Liver (tissue), 9 donors: ENCODE results near the gene UQCRC1. TPM values are rescaled to one million over a fixed set of nuclear protein-coding genes. Genes with fewer than 3 reads are reported as not detected.

Experiments
- DNase-seq: peaks from one replicate; pipeline ENCODE4 v3.0.0-alpha.2; 2017; ENCODE audit warnings: low spot score
- H3K27ac ChIP-seq, 2 donors: one replicate each; pipeline ENCODE4 v1.7.0; 2013; ENCODE audit warnings: inconsistent platforms in 2 of 2, low read length in 2 of 2, control low read depth in 1 of 2, low read depth in 1 of 2, mild to moderate bottlenecking in 1 of 2
- H3K27me3 ChIP-seq, 4 donors: one replicate each; pipeline versions ENCODE4 v1.6.1 to v1.7.0; 2013; ENCODE audit warnings: low read length in 3 of 4, inconsistent platforms in 1 of 4, mild to moderate bottlenecking in 1 of 4, moderate library complexity in 1 of 4; ENCODE audit not compliant: control insufficient read depth in 4 of 4, insufficient read depth in 4 of 4
- H3K36me3 ChIP-seq, 4 donors: one replicate each; pipeline versions ENCODE4 v1.6.1 to v1.7.0; 2013; ENCODE audit warnings: low read length in 3 of 4, mild to moderate bottlenecking in 3 of 4, low read depth in 1 of 4, moderate library complexity in 1 of 4; ENCODE audit not compliant: control insufficient read depth in 4 of 4, insufficient read depth in 3 of 4
- H3K4me1 ChIP-seq, 4 donors: one replicate each; pipeline versions ENCODE4 v1.6.1 to v1.7.0; 2013; ENCODE audit warnings: low read length in 3 of 4, mild to moderate bottlenecking in 3 of 4, moderate library complexity in 1 of 4; ENCODE audit not compliant: control insufficient read depth in 4 of 4, insufficient read depth in 4 of 4
- H3K4me3 ChIP-seq, 3 donors: one replicate each; pipeline versions ENCODE4 v1.6.1 to v1.7.0; 2013; ENCODE audit warnings: low read length in 3 of 3, control low read depth in 1 of 3, low read depth in 1 of 3, mild to moderate bottlenecking in 1 of 3
- H3K9ac ChIP-seq, 2 donors: one replicate each; pipeline ENCODE4 v1.7.0; 2013; ENCODE audit warnings: low read length in 2 of 2, mild to moderate bottlenecking in 2 of 2, moderate library complexity in 2 of 2, control low read depth in 1 of 2, low read depth in 1 of 2
- H3K9me3 ChIP-seq, 4 donors: one replicate each; pipeline versions ENCODE4 v1.6.1 to v1.7.0; 2013; ENCODE audit warnings: low read length in 3 of 4; ENCODE audit not compliant: control insufficient read depth in 4 of 4
- EGR1 ChIP-seq, 2 donors: IDR thresholded peaks; 2 replicates each; pipeline ENCODE4 v1.6.1; 2016 to 2018; ENCODE audit warnings: antibody characterized with exemption in 2 of 2, low read depth in 2 of 2
- FOXA1 ChIP-seq: IDR thresholded peaks from 2 replicates; pipeline ENCODE4 v1.6.1; 2016; ENCODE audit warnings: antibody characterized with exemption
- FOXA2 ChIP-seq: IDR thresholded peaks from 2 replicates; pipeline ENCODE4 v1.6.1; 2016; ENCODE audit warnings: antibody characterized with exemption
- GABPA ChIP-seq, 2 donors: IDR thresholded peaks in 1 of 2; conservative IDR thresholded peaks in 1 of 2; 2 replicates each; pipeline ENCODE4 v1.6.1; 2016; ENCODE audit warnings: antibody characterized with exemption in 2 of 2, mild to moderate bottlenecking in 1 of 2, moderate library complexity in 1 of 2
- HNF4A ChIP-seq, 2 donors: conservative IDR thresholded peaks; 2 replicates each; pipeline ENCODE4 v1.6.1; 2016; ENCODE audit warnings: antibody characterized with exemption in 2 of 2, mild to moderate bottlenecking in 2 of 2
- HNF4G ChIP-seq: IDR thresholded peaks from 2 replicates; pipeline ENCODE4 v1.6.1; 2016; ENCODE audit warnings: antibody characterized with exemption
- JUND ChIP-seq, 2 donors: IDR thresholded peaks; 2 replicates each; pipeline ENCODE4 v1.6.1; 2016; ENCODE audit warnings: antibody characterized with exemption in 2 of 2
- NR2F2 ChIP-seq: IDR thresholded peaks from 2 replicates; pipeline ENCODE4 v1.6.1; 2016; ENCODE audit warnings: antibody characterized with exemption
- RAD21 ChIP-seq, 2 donors: IDR thresholded peaks; 2 replicates each; pipeline ENCODE4 v1.6.1; 2016; ENCODE audit warnings: antibody characterized with exemption in 2 of 2, mild to moderate bottlenecking in 2 of 2
- RXRA ChIP-seq, 2 donors: IDR thresholded peaks; 2 replicates each; pipeline ENCODE4 v1.6.1; 2017 to 2018; ENCODE audit warnings: antibody characterized with exemption in 2 of 2, mild to moderate bottlenecking in 1 of 2
- SP1 ChIP-seq: IDR thresholded peaks from 2 replicates; pipeline ENCODE4 v1.6.1; 2018; ENCODE audit warnings: antibody characterized with exemption, mild to moderate bottlenecking
- TAF1 ChIP-seq: conservative IDR thresholded peaks from 2 replicates; pipeline ENCODE4 v1.6.1; 2016; ENCODE audit warnings: antibody characterized with exemption, mild to moderate bottlenecking
- YY1 ChIP-seq: IDR thresholded peaks from 2 replicates; pipeline ENCODE4 v1.6.1; 2016; ENCODE audit warnings: antibody characterized with exemption, mild to moderate bottlenecking
- WGBS: extraction: QIAGEN DNeasy Blood & Tissue Kit; methylation state at CpG from one replicate; pipeline ENCODE4 v1.1.7; 2013; 5-methylcytosine and 5-hydroxymethylcytosine counted together
- polyA plus RNA-seq, 2 donors: library from polyadenylated mRNA; stranded (reverse) in 1 of 2; unstranded in 1 of 2; fragments of 200-250 nt in 1 of 2; fragments of >200 nt in 1 of 2; fragmentation: Nextera tagmentation in 1 of 2; extraction: Ambion mirVana in 1 of 2; gene quantifications; one replicate each; pipeline versions ENCODE4 v1.2.1 to v1.2.3, GENCODE V29; 2013 to 2015
- total RNA-seq, 2 donors: library from RNA; depleted of rRNA; stranded (reverse); fragments of >200 nt; gene quantifications; one replicate each; pipeline ENCODE4 v1.2.3, GENCODE V29; 2014
- TF ChIP-seq, protein P1 (sequence below): IDR thresholded peaks from 2 replicates; pipeline ENCODE4 v1.6.1; 2016; ENCODE audit warnings: antibody characterized with exemption, mild to moderate bottlenecking
- TF ChIP-seq, protein P2 (sequence below): IDR thresholded peaks from 2 replicates; pipeline ENCODE4 v1.6.1; 2016; ENCODE audit warnings: antibody characterized with exemption
- TF ChIP-seq, protein P3 (sequence below): IDR thresholded peaks from 2 replicates; pipeline ENCODE4 v1.6.1; 2016; ENCODE audit warnings: antibody characterized with exemption
- TF ChIP-seq, protein P4 (sequence below): IDR thresholded peaks from 2 replicates; pipeline ENCODE4 v1.6.1; 2016; ENCODE audit warnings: antibody characterized with exemption
- TF ChIP-seq, protein P5 (sequence below): fragments of 150-350 bp; IDR thresholded peaks from 2 replicates; pipeline ENCODE4 v1.5.1; 2017; ENCODE audit warnings: improper control_type of control experiment, low read depth, low read length; ENCODE audit not compliant: missing input control
- donor health status: healthy.
- donor health status: healthy.
- donor health status: healthy.
- donor health status: healthy.
- donor health status: healthy.

UQCRC1 gene
- total and polyA plus RNA-seq, 4 donors, result 153 to 373 (median 289) TPM

DNA sequence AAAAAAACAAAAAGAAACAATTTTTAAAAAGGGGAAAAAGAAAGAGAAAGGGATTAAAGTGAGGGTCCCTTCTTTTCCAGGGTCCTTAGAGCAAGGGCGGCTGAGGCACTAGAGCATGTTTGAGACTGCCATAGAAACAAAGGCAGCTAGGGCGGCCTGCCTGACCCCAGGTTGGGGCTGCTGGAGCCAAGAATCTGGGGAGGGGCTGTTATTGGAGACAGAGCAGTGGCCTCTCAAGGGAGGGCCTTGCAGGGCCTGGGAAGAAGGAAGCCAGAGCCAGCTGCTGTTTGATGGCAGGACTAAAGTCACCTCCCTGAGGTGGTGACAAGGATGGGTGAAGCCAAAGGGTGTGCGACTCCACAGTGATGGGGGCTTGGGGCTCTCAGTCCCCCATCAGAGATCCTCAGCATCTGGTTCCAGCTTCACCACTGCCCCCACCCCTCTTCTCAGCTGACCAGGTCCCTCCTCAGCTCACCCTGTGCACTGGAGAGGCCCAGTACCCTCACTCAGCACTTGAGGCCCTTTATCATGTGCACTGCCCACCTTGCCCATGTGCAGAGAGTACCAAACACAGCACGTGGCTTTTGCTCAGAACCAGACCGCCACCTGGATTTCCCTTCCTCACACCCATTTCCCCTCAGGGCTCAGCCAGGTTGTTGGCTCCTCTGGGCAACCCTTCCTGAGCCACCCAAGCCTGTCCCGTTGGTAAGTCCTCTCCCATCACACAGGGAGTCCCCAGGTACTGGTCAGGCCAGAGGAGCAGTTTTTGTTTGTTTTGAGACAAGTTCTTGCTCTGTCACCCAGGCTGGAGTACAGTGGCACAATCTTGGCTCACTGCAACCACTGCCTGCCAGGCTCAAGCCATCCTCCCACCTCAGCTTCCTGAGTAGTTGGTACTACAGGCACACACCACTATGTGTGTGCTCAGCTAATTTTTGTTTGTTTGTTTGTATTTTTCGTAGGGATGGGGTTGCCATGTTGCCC is 10.4 kb upstream of the UQCRC1 start:
- H3K36me3 ChIP-seq, result no peaks in the 10 kb centered on the region
- no peak overlapping the region for H3K4me3 ChIP-seq
- no peak overlapping the region for H3K27ac ChIP-seq
- 90% methylated on average over 7 of the region's 7 CpGs for WGBS
- H3K9ac ChIP-seq, result no peak overlapping the region
- no peak for TF ChIP-seq HNF4G
- TF ChIP-seq, protein P1, sequence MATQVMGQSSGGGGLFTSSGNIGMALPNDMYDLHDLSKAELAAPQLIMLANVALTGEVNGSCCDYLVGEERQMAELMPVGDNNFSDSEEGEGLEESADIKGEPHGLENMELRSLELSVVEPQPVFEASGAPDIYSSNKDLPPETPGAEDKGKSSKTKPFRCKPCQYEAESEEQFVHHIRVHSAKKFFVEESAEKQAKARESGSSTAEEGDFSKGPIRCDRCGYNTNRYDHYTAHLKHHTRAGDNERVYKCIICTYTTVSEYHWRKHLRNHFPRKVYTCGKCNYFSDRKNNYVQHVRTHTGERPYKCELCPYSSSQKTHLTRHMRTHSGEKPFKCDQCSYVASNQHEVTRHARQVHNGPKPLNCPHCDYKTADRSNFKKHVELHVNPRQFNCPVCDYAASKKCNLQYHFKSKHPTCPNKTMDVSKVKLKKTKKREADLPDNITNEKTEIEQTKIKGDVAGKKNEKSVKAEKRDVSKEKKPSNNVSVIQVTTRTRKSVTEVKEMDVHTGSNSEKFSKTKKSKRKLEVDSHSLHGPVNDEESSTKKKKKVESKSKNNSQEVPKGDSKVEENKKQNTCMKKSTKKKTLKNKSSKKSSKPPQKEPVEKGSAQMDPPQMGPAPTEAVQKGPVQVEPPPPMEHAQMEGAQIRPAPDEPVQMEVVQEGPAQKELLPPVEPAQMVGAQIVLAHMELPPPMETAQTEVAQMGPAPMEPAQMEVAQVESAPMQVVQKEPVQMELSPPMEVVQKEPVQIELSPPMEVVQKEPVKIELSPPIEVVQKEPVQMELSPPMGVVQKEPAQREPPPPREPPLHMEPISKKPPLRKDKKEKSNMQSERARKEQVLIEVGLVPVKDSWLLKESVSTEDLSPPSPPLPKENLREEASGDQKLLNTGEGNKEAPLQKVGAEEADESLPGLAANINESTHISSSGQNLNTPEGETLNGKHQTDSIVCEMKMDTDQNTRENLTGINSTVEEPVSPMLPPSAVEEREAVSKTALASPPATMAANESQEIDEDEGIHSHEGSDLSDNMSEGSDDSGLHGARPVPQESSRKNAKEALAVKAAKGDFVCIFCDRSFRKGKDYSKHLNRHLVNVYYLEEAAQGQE, result no peak
- TF ChIP-seq, protein P2, sequence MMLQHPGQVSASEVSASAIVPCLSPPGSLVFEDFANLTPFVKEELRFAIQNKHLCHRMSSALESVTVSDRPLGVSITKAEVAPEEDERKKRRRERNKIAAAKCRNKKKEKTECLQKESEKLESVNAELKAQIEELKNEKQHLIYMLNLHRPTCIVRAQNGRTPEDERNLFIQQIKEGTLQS, result no peak
- no peak for TF ChIP-seq HNF4A (conservative IDR thresholded peaks at IDR 0.05)
- H3K9me3 ChIP-seq, result peaks cover 2 to 5% (median 4%) of the 10 kb centered on the region in 4 donors
- no peaks in the 10 kb centered on the region for H3K4me1 ChIP-seq
- no peaks in the 10 kb centered on the region for H3K27me3 ChIP-seq
- no peak for DNase-seq

DNA sequence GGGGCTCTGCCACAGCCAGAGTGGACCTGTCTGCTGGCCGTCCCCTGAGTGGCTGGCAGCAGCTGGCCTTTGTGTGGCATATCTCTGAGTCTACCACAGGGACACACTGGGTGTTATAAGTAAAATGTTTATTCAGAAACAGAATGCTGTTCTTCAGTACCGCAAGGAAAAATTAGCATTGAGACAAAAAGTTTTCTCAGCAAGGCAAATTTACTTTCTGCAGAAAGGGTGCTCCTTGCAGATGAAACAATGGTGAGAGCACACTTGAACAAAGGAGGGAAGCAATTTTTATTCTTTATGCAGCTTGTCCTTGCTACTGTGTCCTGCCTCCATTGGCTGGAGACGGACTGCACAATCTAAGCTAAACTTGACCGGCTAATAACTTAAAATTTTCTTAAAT is 8.1 kb upstream of the UQCRC1 start:
- no peak for DNase-seq
- no peaks in the 10 kb centered on the region for H3K36me3 ChIP-seq
- no peaks in the 10 kb centered on the region for H3K27me3 ChIP-seq
- H3K27ac ChIP-seq, result no peak overlapping the region
- no peak for TF ChIP-seq RXRA (IDR thresholded peaks at IDR 0.05)
- no peak for TF ChIP-seq HNF4A (conservative IDR thresholded peaks at IDR 0.05)
- no peak for TF ChIP-seq FOXA2
- no peak for TF ChIP-seq FOXA1
- TF ChIP-seq RAD21 (IDR thresholded peaks at IDR 0.05), result no peak
- TF ChIP-seq YY1, result no peak
- TF ChIP-seq, protein P2, result no peak
- TF ChIP-seq, protein P3, sequence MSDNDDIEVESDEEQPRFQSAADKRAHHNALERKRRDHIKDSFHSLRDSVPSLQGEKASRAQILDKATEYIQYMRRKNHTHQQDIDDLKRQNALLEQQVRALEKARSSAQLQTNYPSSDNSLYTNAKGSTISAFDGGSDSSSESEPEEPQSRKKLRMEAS, result no peak
- no peak for TF ChIP-seq NR2F2
- no peak for TF ChIP-seq SP1
- TF ChIP-seq GABPA (IDR thresholded peaks at IDR 0.05 in 1 of 2, conservative IDR thresholded peaks at IDR 0.05 in 1 of 2), result no peak
- TF ChIP-seq JUND (IDR thresholded peaks at IDR 0.05), result no peak
- TF ChIP-seq, protein P4, sequence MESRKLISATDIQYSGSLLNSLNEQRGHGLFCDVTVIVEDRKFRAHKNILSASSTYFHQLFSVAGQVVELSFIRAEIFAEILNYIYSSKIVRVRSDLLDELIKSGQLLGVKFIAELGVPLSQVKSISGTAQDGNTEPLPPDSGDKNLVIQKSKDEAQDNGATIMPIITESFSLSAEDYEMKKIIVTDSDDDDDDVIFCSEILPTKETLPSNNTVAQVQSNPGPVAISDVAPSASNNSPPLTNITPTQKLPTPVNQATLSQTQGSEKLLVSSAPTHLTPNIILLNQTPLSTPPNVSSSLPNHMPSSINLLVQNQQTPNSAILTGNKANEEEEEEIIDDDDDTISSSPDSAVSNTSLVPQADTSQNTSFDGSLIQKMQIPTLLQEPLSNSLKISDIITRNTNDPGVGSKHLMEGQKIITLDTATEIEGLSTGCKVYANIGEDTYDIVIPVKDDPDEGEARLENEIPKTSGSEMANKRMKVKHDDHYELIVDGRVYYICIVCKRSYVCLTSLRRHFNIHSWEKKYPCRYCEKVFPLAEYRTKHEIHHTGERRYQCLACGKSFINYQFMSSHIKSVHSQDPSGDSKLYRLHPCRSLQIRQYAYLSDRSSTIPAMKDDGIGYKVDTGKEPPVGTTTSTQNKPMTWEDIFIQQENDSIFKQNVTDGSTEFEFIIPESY, result no peak
- TF ChIP-seq, protein P5, sequence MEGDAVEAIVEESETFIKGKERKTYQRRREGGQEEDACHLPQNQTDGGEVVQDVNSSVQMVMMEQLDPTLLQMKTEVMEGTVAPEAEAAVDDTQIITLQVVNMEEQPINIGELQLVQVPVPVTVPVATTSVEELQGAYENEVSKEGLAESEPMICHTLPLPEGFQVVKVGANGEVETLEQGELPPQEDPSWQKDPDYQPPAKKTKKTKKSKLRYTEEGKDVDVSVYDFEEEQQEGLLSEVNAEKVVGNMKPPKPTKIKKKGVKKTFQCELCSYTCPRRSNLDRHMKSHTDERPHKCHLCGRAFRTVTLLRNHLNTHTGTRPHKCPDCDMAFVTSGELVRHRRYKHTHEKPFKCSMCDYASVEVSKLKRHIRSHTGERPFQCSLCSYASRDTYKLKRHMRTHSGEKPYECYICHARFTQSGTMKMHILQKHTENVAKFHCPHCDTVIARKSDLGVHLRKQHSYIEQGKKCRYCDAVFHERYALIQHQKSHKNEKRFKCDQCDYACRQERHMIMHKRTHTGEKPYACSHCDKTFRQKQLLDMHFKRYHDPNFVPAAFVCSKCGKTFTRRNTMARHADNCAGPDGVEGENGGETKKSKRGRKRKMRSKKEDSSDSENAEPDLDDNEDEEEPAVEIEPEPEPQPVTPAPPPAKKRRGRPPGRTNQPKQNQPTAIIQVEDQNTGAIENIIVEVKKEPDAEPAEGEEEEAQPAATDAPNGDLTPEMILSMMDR, result no peak
- TF ChIP-seq HNF4G, result no peak
- TF ChIP-seq TAF1, result no peak
- no peak for TF ChIP-seq EGR1 (IDR thresholded peaks at IDR 0.05; ENCODE audit: low read depth in 2 of 2)
- TF ChIP-seq, protein P1, result no peak
- no peaks in the 10 kb centered on the region for H3K4me1 ChIP-seq
- H3K9me3 ChIP-seq, result peaks cover 2 to 5% (median 4%) of the 10 kb centered on the region in 4 donors
- over 99% methylated on average over 4 of the region's 4 CpGs for WGBS
- H3K4me3 ChIP-seq, result peak overlapping the region in 1 of 3 donors; percentile 18
- H3K9ac ChIP-seq, result no peak overlapping the region
